ENCODE measurements around the gene BIRC2.

The BIRC2 gene

GRCh38 chr11:102343809-102344208 lies 3.2 kb upstream of the BIRC2 start:
- Histone ChIP-seq H3K27me3 (ENCODE audit: insufficient read depth, low read length) (no peaks in the 10 kb centered on the region), H3K27ac (ENCODE audit: low read depth, low read length, poor library complexity, severe bottlenecking) (peak overlapping the region; percentile 34), H3K9me2 (ENCODE audit: low read depth, low read length) (no peaks in the 10 kb centered on the region), H3K9ac (ENCODE audit: low read length) (no peak overlapping the region), H4K20me1 (ENCODE audit: insufficient read depth, low read length) (no peaks in the 10 kb centered on the region), H3K36me3 (ENCODE audit: insufficient read depth, low read length) (no peaks in the 10 kb centered on the region; the same call in 1 of the 2 replicates), H3K4me1 (ENCODE audit: insufficient read depth, low read length, severe bottlenecking) (peaks cover 35% of the 10 kb centered on the region), H3K9me3 (ENCODE audit: low read length) (no peaks in the 10 kb centered on the region), H3K4me2 (ENCODE audit: low read length) (no peak overlapping the region), H2AFZ (ENCODE audit: low read length) (no peak overlapping the region), H3K79me2 (ENCODE audit: insufficient read depth, low read length) (peaks cover 21% of the 10 kb centered on the region), H3F3A (ENCODE audit: insufficient read depth, low read length) (no peaks in the 10 kb centered on the region; the same call in 1 of the 2 replicates), H3K4me3 (ENCODE audit: low read depth, low read length, poor library complexity, severe bottlenecking) (no peak overlapping the region)
- TF ChIP-seq CTCF (IDR thresholded peaks at IDR 0.05; ENCODE audit: low read length) (no peak), EZH2 (IDR thresholded peaks at IDR 0.05; ENCODE audit: borderline replicate concordance, low read length) (no peak)

GRCh38 chr11:102345904-102346303 lies 1.1 kb upstream of the BIRC2 start:
- H3K9me2 ChIP-seq (ENCODE audit: low read depth, low read length): no peaks in the 10 kb centered on the region
- no peaks in the 10 kb centered on the region for H3K9me3 ChIP-seq (ENCODE audit: low read length)
- peak overlapping the region; percentile 72 for H3K4me2 ChIP-seq (ENCODE audit: low read length)
- TF ChIP-seq EZH2 (IDR thresholded peaks at IDR 0.05; ENCODE audit: borderline replicate concordance, low read length): no peak
- no peak for TF ChIP-seq CTCF (IDR thresholded peaks at IDR 0.05; ENCODE audit: low read length)
- H3K9ac ChIP-seq (ENCODE audit: low read length): peak overlapping the region; percentile 98
- peaks cover 50% of the 10 kb centered on the region for H3K4me1 ChIP-seq (ENCODE audit: insufficient read depth, low read length, severe bottlenecking)
- H3K79me2 ChIP-seq (ENCODE audit: insufficient read depth, low read length): peaks cover 40% of the 10 kb centered on the region
- H3K4me3 ChIP-seq (ENCODE audit: low read depth, low read length, poor library complexity, severe bottlenecking): peak overlapping the region; percentile 82
- peak overlapping the region; percentile 87 for H3K27ac ChIP-seq (ENCODE audit: low read depth, low read length, poor library complexity, severe bottlenecking)
- peaks cover 14% of the 10 kb centered on the region for H3K36me3 ChIP-seq (ENCODE audit: insufficient read depth, low read length)
- H3F3A ChIP-seq (ENCODE audit: insufficient read depth, low read length): no peaks in the 10 kb centered on the region; the same call in 1 of the 2 replicates
- H2AFZ ChIP-seq (ENCODE audit: low read length): no peak overlapping the region
- H3K27me3 ChIP-seq (ENCODE audit: insufficient read depth, low read length): no peaks in the 10 kb centered on the region
- no peaks in the 10 kb centered on the region for H4K20me1 ChIP-seq (ENCODE audit: insufficient read depth, low read length)

GRCh38 chr11:102346456-102346747 lies 612 bp upstream of the BIRC2 start:
- Histone ChIP-seq H3K36me3 (ENCODE audit: insufficient read depth, low read length) (peaks cover 16% of the 10 kb centered on the region), H3K27ac (ENCODE audit: low read depth, low read length, poor library complexity, severe bottlenecking) (peak overlapping the region; percentile 87), H3K4me2 (ENCODE audit: low read length) (peak overlapping the region; percentile 72), H4K20me1 (ENCODE audit: insufficient read depth, low read length) (no peaks in the 10 kb centered on the region), H3K79me2 (ENCODE audit: insufficient read depth, low read length) (peaks cover 40% of the 10 kb centered on the region), H3K9me2 (ENCODE audit: low read depth, low read length) (no peaks in the 10 kb centered on the region), H3F3A (ENCODE audit: insufficient read depth, low read length) (no peaks in the 10 kb centered on the region; the same call in 1 of the 2 replicates), H3K4me1 (ENCODE audit: insufficient read depth, low read length, severe bottlenecking) (peaks cover 48% of the 10 kb centered on the region), H3K9me3 (ENCODE audit: low read length) (no peaks in the 10 kb centered on the region), H3K27me3 (ENCODE audit: insufficient read depth, low read length) (no peaks in the 10 kb centered on the region), H3K9ac (ENCODE audit: low read length) (peak overlapping the region; percentile 98), H3K4me3 (ENCODE audit: low read depth, low read length, poor library complexity, severe bottlenecking) (peak overlapping the region; percentile 82), H2AFZ (ENCODE audit: low read length) (peak overlapping the region; percentile 69)
- TF ChIP-seq EZH2 (IDR thresholded peaks at IDR 0.05; ENCODE audit: borderline replicate concordance, low read length) (no peak), CTCF (IDR thresholded peaks at IDR 0.05; ENCODE audit: low read length) (no peak)

All from OCI-LY1 (cell line).